B cell (primary cell): ENCODE data around the gene NME9. TPM values are rescaled to one million over a fixed set of nuclear protein-coding genes. Genes with fewer than 3 reads are reported as not detected.

ENCODE experiments used
- ATAC-seq: fragments of 200-7000 bp; cut with Tn5 transposase; one replicate; pipeline ENCODE4 v1.10.0; 2021; ENCODE audit warnings: low read depth, mild to moderate bottlenecking, moderate number of reproducible peaks, moderate library complexity
- CTCF ChIA-PET: fragments of 350-600 bp; sonication (Branson Sonifier 250); formaldehyde crosslinking; loops from one replicate; lab custom pipeline; 2021; ENCODE audit warnings: antibody characterized with exemption, inconsistent platforms; lab: Charles Lee
- POLR2A ChIA-PET: fragments of 350-600 bp; sonication (Branson Sonifier 250); formaldehyde crosslinking; loops from one replicate; lab custom pipeline; 2021; ENCODE audit warnings: antibody characterized with exemption; lab: Charles Lee
- DNase-seq: peaks from one replicate; pipeline ENCODE4 v3.0.0; 2013
- H2AFZ ChIP-seq: 2 replicates; pipeline ENCODE4 v1.6.1; 2012; ENCODE audit warnings: mild to moderate bottlenecking, low read depth, low read length; ENCODE audit not compliant: insufficient read depth, poor library complexity, severe bottlenecking
- H3K27ac ChIP-seq, 2 donors: 1 replicate in 1 of 2; 2 replicates in 1 of 2; pipeline ENCODE4 v1.5.1; 2012 to 2013; ENCODE audit warnings: low read length in 2 of 2, mild to moderate bottlenecking in 2 of 2, moderate library complexity in 1 of 2
- H3K27me3 ChIP-seq, 4 experiments: fragments of 200-600 bp in 1 of 4; sonication (generic) in 1 of 4; replicated peaks in 1 of 4; 1 replicate in 2 of 4; 2 replicates in 2 of 4; pipeline versions ENCODE4 v1.6.1 to v1.7.0; 2013 to 2016; ENCODE audit warnings: low read length in 3 of 4, mild to moderate bottlenecking in 2 of 4, mixed read lengths in 1 of 4, moderate library complexity in 1 of 4; ENCODE audit not compliant: insufficient read depth in 4 of 4, control insufficient read depth in 3 of 4; ENCODE audit errors: control extremely low read depth in 1 of 4
- H3K36me3 ChIP-seq, 2 experiments: replicated peaks in 1 of 2; 1 replicate in 1 of 2; 2 replicates in 1 of 2; pipeline versions ENCODE4 v1.6.1 to v1.7.1; 2013; ENCODE audit warnings: low read length in 1 of 2; ENCODE audit not compliant: insufficient read depth in 2 of 2, control insufficient read depth in 1 of 2; ENCODE audit errors: control extremely low read depth in 1 of 2, extremely low read depth in 1 of 2
- H3K4me1 ChIP-seq, 2 donors: fragments of 200-600 bp in 1 of 2; sonication (generic) in 1 of 2; 1 replicate in 1 of 2; 2 replicates in 1 of 2; pipeline versions ENCODE4 v1.5.1 to v1.6.1; 2013 to 2017; ENCODE audit warnings: low read length in 2 of 2; ENCODE audit not compliant: control insufficient read depth in 2 of 2, insufficient read depth in 2 of 2
- H3K4me2 ChIP-seq: replicated peaks from 2 replicates; pipeline ENCODE3; 2012; ENCODE audit warnings: mild to moderate bottlenecking, low read depth, low read length; ENCODE audit not compliant: poor library complexity, severe bottlenecking
- H3K4me3 ChIP-seq, 5 experiments: fragments of 200-600 bp in 1 of 5; sonication (generic) in 1 of 5; 1 replicate in 3 of 5; 2 replicates in 2 of 5; pipeline versions ENCODE4 v1.5.1 to v1.7.0; 2011 to 2016; ENCODE audit warnings: low read length in 4 of 5, mild to moderate bottlenecking in 4 of 5, low read depth in 2 of 5, control low read depth in 1 of 5, moderate library complexity in 1 of 5; ENCODE audit not compliant: insufficient read depth in 1 of 5; ENCODE audit errors: control extremely low read depth in 1 of 5, extremely low read depth in 1 of 5
- H3K79me2 ChIP-seq: fragments of 200-600 bp; sonication (generic); one replicate; pipeline ENCODE4 v1.6.0; 2016; ENCODE audit warnings: low read length; ENCODE audit not compliant: control insufficient read depth, insufficient read depth
- H3K9ac ChIP-seq: fragments of 200-600 bp; sonication (generic); 2 replicates; pipeline ENCODE4 v1.6.1; 2017; ENCODE audit warnings: mild to moderate bottlenecking, low read length, moderate library complexity
- H3K9me3 ChIP-seq, 3 donors: one replicate each; pipeline versions ENCODE4 v1.6.1 to v1.7.1; 2013; ENCODE audit warnings: low read length in 2 of 3; ENCODE audit not compliant: control insufficient read depth in 2 of 3, insufficient read depth in 1 of 3; ENCODE audit errors: control extremely low read depth in 1 of 3
- H4K20me1 ChIP-seq: 2 replicates; pipeline ENCODE4 v1.6.0; 2012; ENCODE audit warnings: mild to moderate bottlenecking, low read length; ENCODE audit not compliant: insufficient read depth, control insufficient read depth, poor library complexity, severe bottlenecking
- H3K27ac Mint-ChIP-seq: one replicate; pipeline ENCODE4 v1.8.0; 2021; ENCODE audit warnings: mixed read lengths
- H3K27me3 Mint-ChIP-seq: one replicate; pipeline ENCODE4 v1.8.0; 2021; ENCODE audit warnings: mixed read lengths
- H3K4me1 Mint-ChIP-seq: one replicate; pipeline ENCODE4 v1.8.0; 2021; ENCODE audit warnings: mixed read lengths
- H3K4me3 Mint-ChIP-seq: one replicate; pipeline ENCODE4 v1.8.0; 2021; ENCODE audit warnings: mixed read lengths
- H3K9me3 Mint-ChIP-seq: one replicate; pipeline ENCODE4 v1.8.0; 2022; ENCODE audit warnings: mixed read lengths; ENCODE audit not compliant: insufficient read depth
- CTCF ChIP-seq: fragments of 200-600 bp; IDR thresholded peaks from one replicate; pipeline ENCODE4 v1.8.0; 2022; ENCODE audit warnings: antibody characterized with exemption, mild to moderate bottlenecking
- EZH2 ChIP-seq: IDR thresholded peaks from 2 replicates; pipeline ENCODE4 v1.6.1; 2012; ENCODE audit warnings: borderline replicate concordance, low read depth, mild to moderate bottlenecking, moderate library complexity, low read length; ENCODE audit not compliant: insufficient read depth, poor library complexity, severe bottlenecking
- WGBS: methylation state at CpG from one replicate; pipeline ENCODE4 v1.1.5; 2013; ENCODE audit warnings: missing lambda C conversion rate; ENCODE audit not compliant: insufficient coverage; 5-methylcytosine and 5-hydroxymethylcytosine counted together
- intact Hi-C: fragments of 100-400 bp; cut with micrococcal nuclease; formaldehyde crosslinking; loops from one replicate; pipeline ENCODE4 v1.10.0; 2022
- polyA plus RNA-seq: library from polyadenylated mRNA; depleted of rRNA; stranded (reverse); fragments of >200 nt; gene quantifications from 2 replicates; pipeline ENCODE4 v1.2.3, GENCODE V29; 2012
- total RNA-seq, 2 donors: library from RNA; stranded (reverse); fragments of 120-200 nt in 1 of 2; gene quantifications; 1 replicate in 1 of 2; 2 replicates in 1 of 2; pipeline versions ENCODE4 v1.2.3 to v1.2.4, GENCODE V29; 2013 to 2022

Gene NME9
- total and polyA plus RNA-seq, 2 donors (not counting 1 experiment from before 2014, with no cell fraction given): not detected

- Histone ChIP-seq H3K4me1 (peaks cover 6 to 9% of the 10 kb centered on the region in 2 donors), H4K20me1 (no peaks in the 10 kb centered on the region), H3K4me3 (no peak overlapping the region), H3K9ac (no peak overlapping the region), H3K36me3 (no peaks in the 10 kb centered on the region), H3K27ac (no peak overlapping the region), H3K79me2 (no peaks in the 10 kb centered on the region), H2AFZ (no peak overlapping the region), H3K27me3 (peaks cover 0 to 45% (median 12%) of the 10 kb centered on the region in 4 experiments), H3K4me2 (no peak overlapping the region), H3K9me3 (peaks cover 0 to 3% (median 2%) of the 10 kb centered on the region in 3 donors)
- ChIA-PET CTCF (no interaction called here), POLR2A (no interaction called here)
- WGBS: 98% methylated on average over 5 of the region's 5 CpGs
- intact Hi-C loops: no loop called here
- Mint-ChIP-seq H3K27ac (no peak overlapping the region), H3K9me3 (peaks cover 2% of the 10 kb centered on the region), H3K4me3 (no peak overlapping the region), H3K27me3 (peaks cover 64% of the 10 kb centered on the region), H3K4me1 (peaks cover 11% of the 10 kb centered on the region)
- DNase-seq (no peak), ATAC-seq (no peak)
- no peak for TF ChIP-seq EZH2
- no peak for TF ChIP-seq CTCF
These were observed 22.4 kb upstream of the NME9 start for GRCh38 chr3:138351916-138352550.

GRCh38 chr3:138351151-138351550, 21.5 kb upstream of the NME9 start:
- Histone ChIP-seq H3K9ac (no peak overlapping the region), H2AFZ (no peak overlapping the region), H3K79me2 (no peaks in the 10 kb centered on the region), H3K27me3 (peaks cover 0 to 49% (median 17%) of the 10 kb centered on the region in 4 experiments), H3K4me1 (peaks cover 6 to 9% of the 10 kb centered on the region in 2 donors), H4K20me1 (no peaks in the 10 kb centered on the region), H3K9me3 (peaks cover 0 to 8% (median 3%) of the 10 kb centered on the region in 3 donors), H3K36me3 (no peaks in the 10 kb centered on the region), H3K27ac (no peak overlapping the region), H3K4me3 (no peak overlapping the region), H3K4me2 (no peak overlapping the region)
- intact Hi-C loops: no loop called here
- Mint-ChIP-seq H3K27ac (no peak overlapping the region), H3K4me1 (peaks cover 12% of the 10 kb centered on the region), H3K9me3 (peaks cover 2% of the 10 kb centered on the region), H3K4me3 (no peak overlapping the region), H3K27me3 (peaks cover 64% of the 10 kb centered on the region)
- DNase-seq (no peak), ATAC-seq (no peak)
- TF ChIP-seq EZH2 (no peak), CTCF (no peak)
- ChIA-PET CTCF (no interaction called here), POLR2A (no interaction called here)
